GM21381 (cell line): ENCODE data around the gene LYPD6.

Source experiments
- ATAC-seq: cut with Tn5 transposase; IDR thresholded peaks from one replicate; pipeline ENCODE4 v1.9.1; 2021; ENCODE audit warnings: mild to moderate bottlenecking, moderate library complexity; ENCODE audit not compliant: unreplicated experiment

LYPD6 gene

DNA sequence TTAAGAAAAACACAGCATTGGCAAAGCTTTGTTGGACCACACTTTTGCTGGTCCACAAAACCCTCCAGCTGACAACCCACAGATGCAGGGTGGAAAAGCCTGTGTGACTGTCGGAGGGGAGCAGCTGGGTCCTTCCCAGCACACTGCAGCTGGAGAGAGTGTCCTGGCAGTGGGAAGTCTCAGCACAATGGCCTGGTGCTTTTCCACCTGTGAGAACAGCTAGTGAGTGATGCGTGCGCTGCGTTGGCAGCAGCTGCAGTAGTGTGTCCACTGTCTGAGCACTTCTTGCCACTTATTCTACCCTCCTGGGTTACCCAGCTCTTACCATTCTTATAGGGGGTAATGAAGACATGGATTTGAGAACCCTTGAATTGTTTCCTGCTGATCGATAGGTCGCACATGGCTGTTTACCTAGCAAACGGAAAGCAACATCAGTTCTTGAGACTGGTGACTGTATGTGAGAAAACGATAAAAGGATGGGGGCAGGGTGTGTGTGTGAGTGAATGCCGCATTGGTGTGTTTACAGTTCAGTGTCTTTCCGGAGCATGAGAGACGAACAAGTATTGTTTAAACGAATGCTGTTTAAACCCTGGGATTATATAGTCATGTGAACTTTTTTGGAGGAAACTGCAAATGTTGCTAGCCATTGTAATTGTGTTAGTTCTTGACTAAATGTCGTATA lies 69.7 kb downstream of the LYPD6 start:
- ATAC-seq = no peak

DNA sequence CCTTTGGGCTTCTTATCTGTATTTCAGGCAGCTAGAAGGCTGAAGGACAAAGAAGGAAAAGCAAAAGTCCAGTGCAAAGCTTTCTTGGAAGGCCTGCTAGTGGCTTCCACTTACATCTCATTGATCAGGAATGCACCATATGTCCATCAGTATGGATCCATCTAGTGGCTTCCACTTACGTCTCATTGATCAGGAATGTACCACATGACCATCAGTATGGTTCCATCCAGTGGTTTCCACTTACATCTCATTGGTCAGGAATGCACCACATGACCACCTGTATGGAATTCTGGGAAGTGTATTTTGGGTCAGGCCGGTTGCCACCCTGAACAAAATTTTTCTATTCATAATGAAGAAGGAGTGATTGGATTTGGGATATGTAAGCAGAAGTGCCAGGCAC lies 70.6 kb downstream of the LYPD6 start:
- ATAC-seq = no peak

DNA sequence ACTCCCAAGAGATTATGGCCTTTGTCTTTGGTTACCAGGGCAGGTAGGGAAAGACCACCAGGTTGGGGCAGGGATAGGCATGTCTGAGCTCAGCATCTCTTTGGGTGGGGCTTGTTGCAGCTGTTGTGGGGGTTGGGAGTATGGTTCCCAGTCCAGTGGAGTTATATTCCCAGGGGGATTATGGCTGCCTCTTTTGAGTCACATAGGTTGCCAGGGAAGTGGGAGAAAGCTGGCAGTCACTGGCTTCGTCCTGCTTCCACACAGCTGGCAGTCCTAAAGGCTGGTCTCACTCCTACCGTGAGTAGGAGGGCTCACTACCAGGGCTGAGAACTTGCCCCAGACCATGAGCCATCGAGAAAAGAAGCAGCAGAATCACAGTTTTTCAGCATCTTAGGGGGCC lies 79.1 kb downstream of the LYPD6 start:
- no peak for ATAC-seq

DNA sequence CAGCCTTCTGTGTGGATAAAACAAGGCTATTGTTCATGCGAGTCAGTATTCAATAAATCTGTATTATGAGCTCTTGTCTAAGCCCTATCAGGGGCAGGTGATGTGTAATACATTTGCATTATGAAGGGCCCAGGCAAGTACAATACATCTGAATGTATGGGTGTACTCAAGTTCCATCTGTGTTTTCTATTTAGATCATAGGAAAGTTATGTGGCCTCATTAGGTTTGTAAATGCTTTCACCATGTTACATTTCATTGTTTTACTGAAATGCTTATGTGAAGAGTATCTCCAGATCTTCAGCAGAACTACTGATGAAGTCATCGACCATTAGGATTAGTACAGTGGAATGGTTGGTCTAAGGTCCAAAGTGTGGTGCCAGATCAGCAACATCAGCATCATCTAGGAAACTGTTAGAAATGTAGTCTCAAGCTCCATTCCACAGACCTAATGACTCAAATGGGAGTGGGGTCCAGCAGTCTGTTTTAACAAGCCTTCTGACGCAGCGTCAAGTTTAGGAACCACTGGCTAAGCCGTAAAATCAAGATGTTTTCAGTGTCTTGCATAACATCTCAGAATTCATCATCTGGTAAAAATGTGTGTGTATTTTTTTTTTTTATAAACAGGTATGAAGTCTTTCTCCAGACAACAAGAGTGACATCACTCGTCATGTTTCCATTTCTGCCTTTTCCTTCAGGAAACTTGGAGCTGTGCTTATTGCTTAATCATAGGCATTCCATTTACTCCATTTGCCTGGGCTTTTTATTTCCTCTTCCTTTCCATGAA lies 80.5 kb downstream of the LYPD6 start:
- no peak for ATAC-seq

DNA sequence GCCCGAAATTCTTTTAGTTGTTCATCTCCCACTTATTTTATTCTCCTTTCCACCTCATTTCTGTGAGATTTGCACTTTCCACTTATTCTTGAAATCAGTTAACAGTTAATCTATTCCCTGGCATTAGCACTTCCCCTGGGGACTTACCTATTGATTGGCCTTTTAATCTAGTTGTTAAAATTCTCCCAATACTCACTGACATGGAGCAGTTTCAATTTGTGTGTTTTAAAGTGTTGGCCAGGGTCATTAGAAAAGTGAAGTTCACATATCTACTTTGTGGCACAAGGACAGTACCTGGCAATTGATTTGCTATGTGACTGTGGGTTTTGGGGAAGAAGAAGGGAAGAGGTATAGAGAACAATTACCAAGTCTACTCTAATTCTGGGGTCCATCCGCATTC lies 83.1 kb downstream of the LYPD6 start:
- no peak for ATAC-seq

DNA sequence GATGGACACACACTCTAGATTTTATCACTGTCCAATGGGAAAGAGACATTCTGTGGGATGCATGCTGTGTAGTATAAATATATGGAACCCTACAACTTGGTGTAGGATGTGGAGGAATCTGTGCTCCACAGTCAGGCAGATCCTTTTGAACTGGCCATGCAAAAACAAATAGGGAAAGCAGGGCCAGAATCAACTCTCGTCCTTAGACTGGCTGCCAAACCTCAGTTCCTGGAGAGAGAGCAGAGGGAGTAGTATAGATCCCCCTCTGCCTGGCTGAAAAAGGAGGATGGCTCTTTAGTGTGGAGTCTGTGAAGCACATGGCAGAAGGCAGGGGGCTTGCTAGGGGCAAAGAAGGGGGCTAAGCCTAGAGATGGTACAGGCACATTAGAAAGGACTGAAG lies 84.7 kb downstream of the LYPD6 start:
- no peak for ATAC-seq

DNA sequence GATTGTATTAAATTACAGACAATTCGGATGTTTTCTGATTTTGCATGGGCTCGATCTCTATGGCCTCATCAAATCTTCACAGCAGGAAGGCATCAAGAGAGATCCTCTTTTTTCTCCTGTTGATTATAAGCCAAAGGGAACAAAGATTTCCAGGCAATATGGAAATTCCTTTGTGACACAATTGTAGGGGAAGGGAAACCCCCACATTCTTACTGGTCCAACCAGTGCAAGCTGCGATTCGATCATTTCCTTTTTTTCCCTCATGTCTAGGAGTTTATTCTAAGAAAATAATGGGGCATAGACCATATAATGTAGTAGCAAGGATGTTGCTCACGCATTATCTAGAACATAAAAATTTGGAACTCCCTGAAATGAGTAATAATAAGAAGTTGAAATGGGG lies 87.7 kb downstream of the LYPD6 start:
- no peak for ATAC-seq

DNA sequence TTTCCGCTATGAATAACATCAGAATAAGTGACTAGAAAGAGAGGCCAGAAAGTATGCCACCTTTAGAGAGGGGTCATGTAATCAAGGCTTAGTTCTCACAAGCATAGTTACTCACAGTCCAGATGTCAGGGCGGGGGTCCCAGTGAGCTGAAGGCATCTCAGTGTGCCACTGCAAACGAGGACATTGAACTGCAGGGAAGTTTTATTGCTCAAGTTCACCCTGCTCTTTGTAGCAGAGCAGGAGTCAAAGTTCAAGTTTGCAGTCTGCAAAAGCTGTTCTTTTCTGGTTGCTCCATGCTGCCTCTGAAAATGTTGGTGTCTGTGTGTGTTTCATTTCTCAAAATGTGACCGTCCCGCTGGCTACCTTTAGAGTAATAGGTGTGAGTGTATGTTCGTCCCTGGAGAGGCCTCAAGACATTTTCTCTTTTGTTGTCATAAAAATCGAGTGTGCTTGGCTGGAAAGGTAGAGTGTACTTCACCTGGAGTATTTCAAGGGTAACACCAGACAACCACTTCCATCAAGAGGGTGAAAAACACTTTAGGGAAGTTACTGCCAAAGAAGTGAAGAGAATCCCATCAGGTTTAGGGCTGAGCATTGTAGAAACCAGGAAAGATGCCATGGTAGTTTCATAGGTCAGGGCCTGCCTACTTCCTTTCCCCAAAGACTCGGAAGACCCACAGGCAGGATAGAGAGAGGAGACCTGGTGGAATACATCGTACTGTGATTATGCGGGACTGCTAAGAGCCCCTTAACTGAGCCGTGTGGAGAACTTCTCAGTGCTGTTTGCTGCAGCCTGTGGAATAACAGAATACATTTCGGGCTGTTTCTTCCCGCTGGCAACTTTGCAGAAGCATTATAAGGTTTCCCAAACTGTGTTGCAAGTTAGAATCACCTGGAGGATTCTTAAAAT lies 89.9 kb downstream of the LYPD6 start:
- no peak for ATAC-seq

DNA sequence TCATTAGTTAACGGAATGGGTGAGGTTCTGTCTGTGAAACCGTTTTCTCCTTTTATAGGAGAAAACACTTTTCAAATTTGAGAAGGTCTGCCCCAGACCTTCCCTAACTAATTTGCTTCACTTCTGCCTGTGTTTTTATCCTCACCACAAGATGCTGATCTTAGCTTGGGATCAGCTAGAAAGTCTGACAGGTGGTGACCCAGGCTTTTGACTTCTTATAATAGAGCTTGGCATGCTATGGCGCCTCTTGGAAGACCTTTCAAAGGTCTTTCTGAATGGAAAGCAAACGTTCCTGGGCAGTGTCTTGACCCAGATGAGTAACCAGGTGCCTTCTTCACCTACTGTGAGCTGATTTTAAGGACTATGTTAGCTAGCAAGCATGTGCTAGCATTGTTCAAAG lies 91.4 kb downstream of the LYPD6 start:
- no peak for ATAC-seq

DNA sequence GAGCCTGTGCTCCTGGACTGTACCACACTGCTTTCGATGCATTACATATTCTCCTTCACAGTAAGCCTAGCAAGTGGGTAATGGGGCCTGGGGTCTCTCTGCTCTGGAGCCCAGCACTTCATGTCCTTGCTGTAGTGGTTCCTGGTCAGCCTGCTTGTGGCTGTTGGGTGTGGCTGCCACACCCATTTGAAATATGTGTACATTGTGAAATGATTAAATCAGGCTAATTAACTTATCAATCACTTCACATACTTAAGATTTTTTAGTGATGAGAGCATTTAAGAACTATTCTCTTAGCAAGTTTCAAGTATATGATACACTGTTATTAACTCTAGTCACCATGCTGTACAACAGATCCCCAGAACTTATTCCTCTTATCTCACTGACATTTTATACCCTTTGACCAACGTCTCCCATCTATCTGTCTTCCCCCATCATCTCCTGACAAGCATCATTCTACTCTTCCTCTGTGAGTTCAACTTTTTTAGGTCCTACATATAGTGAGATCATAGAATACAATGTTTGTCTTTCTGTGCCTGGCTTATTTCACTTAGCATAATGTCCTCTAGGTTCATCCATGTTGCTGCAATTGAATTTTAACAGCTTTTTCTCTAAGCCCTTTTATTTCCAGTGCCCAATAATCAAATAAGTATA lies 92.1 kb downstream of the LYPD6 start:
- ATAC-seq = no peak

DNA sequence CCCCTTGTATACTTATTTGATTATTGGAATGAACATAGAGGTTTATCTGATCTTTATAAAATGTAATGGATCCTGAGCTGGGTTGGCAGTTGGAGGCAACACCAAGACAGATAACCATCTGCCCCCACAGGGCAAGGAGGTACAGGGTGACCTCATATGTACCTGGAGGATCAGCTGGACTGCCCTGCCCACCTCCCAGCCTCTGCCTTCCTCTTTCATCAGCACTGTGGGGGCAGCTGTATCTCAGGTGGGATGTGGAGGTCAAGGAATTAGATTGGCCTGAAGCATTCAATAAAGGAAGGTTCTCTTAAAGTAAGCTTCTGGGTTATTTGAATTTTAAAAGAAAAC lies 92.6 kb downstream of the LYPD6 start:
- ATAC-seq = no peak

DNA sequence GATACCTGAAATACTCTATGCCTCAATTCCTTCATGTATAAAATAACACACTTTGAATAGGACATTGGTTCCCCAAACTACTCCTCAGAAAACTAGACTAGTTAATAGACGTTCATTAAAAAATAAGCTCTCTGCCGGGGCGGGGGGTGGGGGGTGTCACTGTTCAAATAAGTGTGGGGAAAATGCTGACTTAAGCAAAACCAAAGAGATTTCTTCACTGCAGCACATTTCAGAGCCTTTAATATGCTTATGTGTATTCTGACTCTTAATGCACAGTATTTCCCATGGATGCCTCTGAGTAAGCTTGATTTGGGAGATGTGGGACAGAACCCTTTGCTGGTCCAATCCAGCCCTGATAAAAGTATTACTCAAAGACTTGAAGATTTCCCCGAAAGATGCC lies 93.2 kb downstream of the LYPD6 start:
- no peak for ATAC-seq

DNA sequence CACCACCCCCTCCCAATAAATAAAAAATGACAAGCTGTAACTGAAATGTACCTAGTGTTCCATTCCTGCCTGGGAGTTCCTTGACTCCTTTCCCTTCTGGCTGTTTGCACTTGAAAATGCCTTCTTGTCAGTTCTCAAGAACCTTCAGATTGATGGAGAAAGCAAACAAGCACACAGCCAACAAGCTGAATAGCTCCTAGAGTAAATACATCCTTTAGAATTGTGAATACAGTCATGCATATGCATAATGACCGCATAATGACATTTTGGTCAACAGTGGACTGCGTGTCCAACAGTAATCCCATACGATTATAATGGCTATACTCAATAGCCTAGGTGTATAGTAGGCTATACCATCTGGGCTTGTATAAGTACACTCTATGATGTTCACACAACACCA lies 97.0 kb downstream of the LYPD6 start:
- ATAC-seq = no peak

DNA sequence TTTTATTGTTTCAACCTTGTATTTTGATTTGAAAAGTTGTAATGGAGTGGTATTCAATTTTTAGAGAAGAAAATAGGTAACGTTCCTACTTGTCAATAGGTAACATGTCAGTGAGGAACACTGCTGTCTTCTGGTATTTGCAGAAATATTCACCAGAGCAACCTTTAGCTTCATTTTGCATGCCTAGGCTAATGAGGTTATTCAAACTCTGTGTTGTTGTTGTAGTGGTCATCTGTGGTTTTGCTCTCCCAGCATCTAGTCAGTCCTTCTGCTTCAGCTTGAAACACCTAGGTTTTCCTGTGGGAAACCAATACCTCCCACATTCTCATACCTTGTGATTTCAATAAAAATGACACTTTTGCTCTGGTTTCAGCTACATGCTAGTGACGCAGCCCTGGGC lies 98.4 kb downstream of the LYPD6 start:
- ATAC-seq = no peak

DNA sequence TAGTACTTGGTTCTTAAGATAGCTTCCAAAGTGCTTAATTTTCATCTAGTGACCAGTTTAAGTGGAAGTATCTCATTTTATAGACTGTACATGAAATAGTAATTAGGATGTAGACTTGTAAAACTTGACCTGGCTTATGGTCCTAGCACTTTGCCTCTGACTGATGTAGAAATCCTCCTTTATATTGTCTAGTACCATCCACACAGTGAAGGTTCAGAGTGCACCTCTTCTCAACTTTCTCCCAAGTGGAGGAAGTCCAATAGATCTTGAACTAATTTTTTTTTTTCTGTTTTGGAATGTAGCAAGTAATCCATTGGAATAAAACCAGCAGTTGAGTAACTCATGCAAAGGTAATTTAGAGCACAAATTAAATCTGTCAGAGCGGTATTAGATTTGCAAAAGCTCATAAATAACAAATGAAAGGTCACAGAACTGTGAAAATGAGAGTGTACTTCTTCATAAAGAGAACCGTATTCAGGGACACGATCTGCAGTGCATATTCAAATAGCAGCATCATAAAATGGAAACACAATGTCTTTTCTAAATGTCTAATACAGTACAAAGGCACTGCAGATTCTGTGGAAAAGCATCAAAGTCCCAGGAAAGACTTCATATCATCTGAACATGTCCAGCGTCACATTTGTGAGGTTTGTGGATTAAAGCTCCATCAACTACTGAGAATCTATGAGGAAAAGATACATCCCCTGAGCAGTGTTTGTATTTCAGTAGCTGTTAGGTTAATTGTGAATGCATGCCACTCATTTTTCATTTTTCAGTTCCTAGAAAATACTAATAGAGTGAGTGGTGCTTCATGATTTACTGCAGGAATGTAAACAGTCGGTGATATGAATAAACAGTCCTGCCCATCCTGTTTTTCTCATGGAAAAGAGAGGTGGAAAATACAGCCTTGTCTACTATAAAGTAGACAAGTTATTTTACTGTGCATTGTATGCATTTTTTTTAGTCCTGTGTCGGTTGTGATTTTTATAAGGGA lies 100.7 kb downstream of the LYPD6 start:
- ATAC-seq = no peak

DNA sequence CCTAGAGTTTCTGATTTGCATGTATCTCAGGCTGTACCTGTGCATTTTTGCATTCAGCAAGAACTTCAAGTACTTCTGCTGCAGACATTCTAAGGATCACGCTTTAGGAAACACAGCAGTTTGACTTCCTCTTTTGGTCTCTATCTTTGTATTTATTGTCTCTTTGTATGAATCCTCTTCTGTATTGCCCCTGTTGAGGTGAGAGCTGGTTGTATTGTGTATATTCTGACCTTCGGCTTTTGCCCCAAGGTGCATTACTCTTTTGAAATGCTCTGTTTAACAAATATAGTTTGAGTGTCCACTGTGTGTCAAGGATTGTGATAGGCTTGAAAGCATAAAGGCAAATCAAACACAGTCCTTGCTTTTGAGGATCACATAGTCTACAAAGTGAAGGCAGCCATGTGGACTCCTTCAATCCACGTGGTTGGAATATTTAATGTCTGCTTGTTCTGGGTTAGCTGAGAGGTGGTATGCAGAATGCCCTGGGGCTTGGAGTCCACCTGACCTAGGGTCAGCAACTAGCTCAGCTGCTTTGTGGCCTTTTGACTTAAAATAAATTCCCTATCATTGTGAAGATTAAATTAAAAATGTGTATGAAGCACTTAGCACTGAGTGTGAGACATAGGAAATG lies 108.1 kb downstream of the LYPD6 start:
- no peak for ATAC-seq

DNA sequence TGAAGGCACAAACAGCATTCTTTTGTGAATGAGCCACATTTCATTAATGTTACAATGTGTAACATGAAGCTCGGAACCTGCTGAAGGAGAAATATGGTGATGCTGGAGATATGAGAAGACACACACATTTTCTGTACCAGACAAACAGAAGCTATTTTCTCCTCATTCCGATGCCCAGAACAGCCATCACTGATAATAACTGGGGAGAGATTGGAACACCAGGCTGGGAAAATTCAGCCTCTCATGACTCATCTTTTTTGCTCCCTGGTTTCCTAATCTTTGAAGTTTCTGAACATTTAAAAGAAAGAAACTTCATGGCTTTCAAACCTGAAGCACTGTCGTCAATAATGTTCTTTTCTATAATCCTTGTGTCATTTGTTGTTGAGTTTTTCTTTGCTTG lies 110.9 kb downstream of the LYPD6 start:
- ATAC-seq = no peak

DNA sequence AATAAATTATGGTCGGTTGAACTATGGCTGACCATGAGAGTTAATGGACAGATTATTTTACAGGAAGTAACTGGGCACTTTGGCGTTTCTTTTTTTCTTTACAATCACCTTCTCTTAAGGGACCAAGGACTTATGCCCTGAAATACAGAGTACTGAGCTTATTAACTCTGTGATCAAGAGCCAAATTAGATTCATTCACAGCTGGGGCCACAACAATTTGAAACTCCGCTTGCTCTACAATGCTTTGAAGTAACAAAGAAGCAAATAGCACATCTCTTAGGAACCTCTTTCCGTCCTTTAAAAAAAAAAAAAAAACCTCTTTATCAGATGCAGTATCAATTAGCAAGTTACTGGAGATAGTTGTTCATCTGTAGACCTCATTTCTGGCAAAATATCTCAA lies 112.0 kb downstream of the LYPD6 start:
- ATAC-seq = no peak

DNA sequence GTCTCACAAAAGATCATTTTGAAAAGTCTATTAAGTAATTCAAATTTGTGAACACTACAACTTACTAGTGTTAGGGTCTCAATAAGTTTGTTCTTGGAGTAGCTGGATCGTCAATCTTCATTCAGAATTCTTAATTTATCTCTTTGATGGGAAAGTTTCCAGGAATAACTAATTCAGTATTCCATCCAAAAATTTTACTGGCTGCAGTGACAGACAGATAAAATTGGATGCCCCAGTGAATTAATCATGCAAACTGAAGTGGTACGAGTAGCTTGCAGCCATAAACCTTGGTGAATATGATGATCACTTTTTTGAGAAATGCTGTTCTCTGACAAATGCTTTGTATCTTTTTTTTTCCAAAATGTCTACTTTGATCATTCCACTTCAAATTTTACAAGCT lies 112.8 kb downstream of the LYPD6 start:
- ATAC-seq = no peak

DNA sequence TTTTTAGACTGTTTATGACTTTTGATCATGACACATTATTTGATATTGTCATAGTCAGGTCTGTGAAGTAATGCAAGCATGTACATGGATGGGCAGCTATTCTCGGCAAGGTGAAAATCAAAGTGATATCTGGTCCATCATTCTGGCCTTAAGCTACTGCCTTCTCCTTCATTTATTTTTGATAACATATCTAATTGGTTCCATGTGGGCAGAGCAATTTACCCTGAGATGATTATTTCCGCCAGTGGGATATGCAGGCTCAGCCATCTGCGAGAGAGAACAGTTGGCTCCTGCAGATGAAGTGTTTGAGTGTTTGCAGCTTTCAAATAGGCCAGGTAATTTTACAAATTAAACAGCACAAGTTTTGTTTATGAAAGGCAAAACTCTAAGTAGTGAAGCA lies 116.4 kb downstream of the LYPD6 start:
- ATAC-seq = no peak
